GM18511 (cell line): ENCODE data around the gene FOXP1.

Source experiments
- ATAC-seq: cut with Tn5 transposase; IDR thresholded peaks from one replicate; pipeline ENCODE4 v1.9.1; 2021; ENCODE audit warnings: mild to moderate bottlenecking, moderate library complexity; ENCODE audit not compliant: unreplicated experiment

Gene FOXP1

GRCh38 chr3:71488882-71489281 is 94.6 kb downstream of the FOXP1 start:
- no peak for ATAC-seq

DNA sequence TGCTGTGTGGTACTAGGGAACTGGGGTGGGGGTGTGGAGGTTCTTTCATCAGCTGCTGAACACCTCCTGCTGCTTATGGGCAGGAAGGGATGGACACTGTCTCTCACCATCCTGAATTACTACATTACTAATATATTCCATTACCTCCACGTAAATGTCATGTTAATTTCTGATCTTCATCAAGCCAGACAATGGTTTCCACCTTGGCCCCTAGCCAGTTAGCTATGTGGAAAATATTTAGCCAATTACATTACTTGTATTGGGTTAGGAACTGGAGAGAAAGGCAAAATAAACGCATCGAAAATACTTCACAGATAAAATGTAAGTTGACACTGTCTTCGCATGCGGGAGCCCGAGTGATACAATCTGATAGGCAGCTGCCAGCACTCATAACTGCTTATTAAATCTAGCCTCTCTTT is 95.1 kb downstream of the FOXP1 start:
- ATAC-seq: no peak

DNA sequence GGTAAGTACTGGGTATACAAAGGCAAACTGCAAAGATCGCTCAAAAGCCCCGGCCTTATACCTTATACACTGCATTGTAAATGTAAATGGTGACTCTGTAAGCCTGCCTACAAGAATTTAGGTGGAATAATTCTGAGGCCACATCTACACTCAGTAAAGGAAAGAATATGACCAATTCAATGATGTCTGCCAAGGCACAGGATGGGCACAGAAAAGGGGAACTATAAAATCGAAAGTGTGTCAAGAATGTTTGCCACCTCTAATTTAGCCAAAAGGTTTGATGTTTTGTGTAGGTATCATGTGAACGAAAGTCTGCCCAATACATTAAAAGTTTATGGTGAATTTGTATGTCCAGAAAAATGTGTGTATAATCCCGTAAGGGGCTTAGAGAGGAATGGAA is 96.1 kb downstream of the FOXP1 start:
- ATAC-seq: no peak

DNA sequence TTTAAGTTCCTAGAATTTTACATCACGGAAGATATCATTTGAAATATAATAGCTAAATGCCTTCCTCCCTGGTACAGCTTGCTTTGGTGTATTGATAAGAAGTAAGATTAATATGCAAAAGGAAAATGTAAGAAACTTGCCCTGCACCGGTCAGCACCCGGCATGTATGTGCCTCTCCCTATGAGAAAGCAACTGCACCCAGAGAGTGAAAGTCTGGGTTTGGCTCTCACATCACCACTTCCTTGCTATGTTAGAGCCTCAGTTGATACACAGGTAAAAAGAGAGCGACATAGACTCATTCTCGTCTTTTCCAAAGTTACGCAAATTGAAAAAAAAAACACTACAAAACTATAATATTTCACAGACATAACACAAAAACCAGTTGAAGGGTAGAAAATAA is 96.7 kb downstream of the FOXP1 start:
- no peak for ATAC-seq

- ATAC-seq: no peak
Observed at GRCh38 chr3:71485896-71486295, 97.6 kb downstream of the FOXP1 start.

DNA sequence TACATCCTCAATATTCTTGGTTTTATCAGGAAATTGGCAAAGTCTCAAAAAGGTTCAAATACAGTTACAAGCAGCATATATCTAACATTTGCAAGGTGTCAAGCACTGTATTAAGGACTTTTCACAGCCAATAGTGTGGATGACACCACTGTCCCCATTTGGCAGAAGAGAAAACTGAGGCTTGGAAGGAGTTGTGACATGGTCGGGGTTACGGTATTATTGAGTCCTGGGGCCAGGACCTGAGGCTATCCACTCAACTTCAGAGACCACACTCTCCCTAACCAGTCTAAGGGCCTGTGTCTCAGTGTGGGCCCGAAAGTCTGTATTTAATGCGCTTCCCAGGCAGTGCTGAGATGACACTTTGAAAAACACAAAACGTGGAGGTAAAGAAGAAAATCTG is 99.1 kb downstream of the FOXP1 start:
- ATAC-seq: no peak

- no peak for ATAC-seq
Observed at GRCh38 chr3:71484047-71484446, 99.5 kb downstream of the FOXP1 start.

DNA sequence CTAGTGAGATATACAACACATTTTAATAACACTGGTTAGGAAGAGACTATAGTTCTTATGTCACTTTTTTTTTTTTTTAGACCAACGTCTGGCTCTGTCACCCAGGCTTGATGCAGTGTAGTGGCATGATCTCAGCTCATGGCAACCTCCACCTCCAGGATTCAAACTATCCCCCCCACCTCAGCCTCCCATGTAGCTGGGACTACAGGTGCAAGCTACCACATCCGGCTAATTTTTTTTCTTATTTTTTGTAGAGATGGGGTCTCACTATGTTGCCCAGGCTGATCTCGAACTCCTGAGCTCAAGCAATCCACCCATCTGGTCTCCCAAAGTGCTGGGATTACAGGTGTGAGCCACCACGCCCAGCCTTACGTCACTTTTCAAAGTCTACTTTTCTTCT is 100.8 kb downstream of the FOXP1 start:
- ATAC-seq: no peak

DNA sequence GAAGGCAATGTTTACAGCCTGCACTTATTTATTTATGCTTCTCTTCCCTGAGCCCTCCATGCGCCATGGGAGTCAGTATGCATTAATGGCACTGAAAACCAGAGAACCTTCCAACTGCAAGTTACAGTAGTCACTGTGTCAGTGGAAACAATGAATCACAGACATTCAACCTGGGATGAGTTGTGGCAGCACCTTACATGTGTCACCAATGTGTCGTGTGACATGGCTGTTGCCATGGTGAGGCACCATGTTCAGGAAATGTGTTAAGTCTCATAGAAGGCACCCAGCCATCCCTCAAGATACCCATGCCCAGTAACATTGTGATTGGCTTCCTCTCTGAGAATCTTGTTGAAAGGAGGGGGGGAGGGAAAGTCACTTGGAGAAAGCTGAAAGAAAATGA is 105.0 kb downstream of the FOXP1 start:
- no peak for ATAC-seq

- ATAC-seq: no peak
Observed at GRCh38 chr3:71476950-71477349, 106.6 kb downstream of the FOXP1 start.

- no peak for ATAC-seq
Observed at GRCh38 chr3:71469138-71469435, 114.4 kb downstream of the FOXP1 start.

GRCh38 chr3:71468311-71469137 is 115.0 kb downstream of the FOXP1 start:
- no peak for ATAC-seq

GRCh38 chr3:71466483-71466882 is 117.0 kb downstream of the FOXP1 start:
- no peak for ATAC-seq

GRCh38 chr3:71465371-71466036 is 118.0 kb downstream of the FOXP1 start:
- no peak for ATAC-seq

- no peak for ATAC-seq
Observed at GRCh38 chr3:71464613-71465012, 118.9 kb downstream of the FOXP1 start.

- no peak for ATAC-seq
Observed at GRCh38 chr3:71463617-71464016, 119.9 kb downstream of the FOXP1 start.

- ATAC-seq: no peak
Observed at GRCh38 chr3:71462586-71462985, 120.9 kb downstream of the FOXP1 start.

GRCh38 chr3:71461749-71462483 is 121.6 kb downstream of the FOXP1 start:
- no peak for ATAC-seq

DNA sequence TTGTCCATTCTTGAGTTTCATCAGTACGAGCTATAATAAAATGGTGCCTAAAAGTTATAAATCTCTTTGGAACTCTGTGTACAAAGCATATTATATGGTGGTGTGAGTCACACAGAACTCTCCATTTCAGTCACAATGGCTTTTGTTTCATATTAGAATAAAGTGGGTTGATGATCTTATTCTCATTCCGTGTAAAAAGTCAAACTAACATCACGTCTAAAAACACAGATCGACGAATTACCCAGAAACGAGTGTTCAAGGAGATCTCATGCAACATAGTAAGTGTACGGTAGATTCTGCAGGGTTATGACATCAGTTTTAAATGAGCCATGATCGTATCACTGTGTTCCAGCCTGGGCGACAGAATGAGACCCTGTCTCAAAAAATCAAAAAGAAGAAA is 122.4 kb downstream of the FOXP1 start:
- ATAC-seq: no peak

DNA sequence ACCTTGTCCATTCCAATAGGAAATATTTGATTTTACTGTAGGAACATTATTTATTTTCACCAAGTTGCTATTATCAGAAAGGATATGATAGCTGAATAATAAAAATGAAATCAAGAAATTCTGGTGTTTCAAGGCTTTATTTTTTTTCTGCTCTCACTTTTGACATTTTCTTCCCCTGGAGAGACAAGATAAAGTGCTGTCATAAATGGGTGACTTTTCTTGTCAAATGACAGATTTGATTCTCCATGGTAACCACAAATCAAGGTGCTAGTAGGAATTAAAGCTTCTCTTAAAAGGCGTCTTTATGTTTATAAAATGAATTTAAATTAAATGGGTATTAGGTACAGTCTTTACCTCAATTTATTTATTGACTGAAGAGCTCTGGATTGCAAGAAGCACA is 124.6 kb downstream of the FOXP1 start:
- no peak for ATAC-seq

- ATAC-seq: no peak
Observed at GRCh38 chr3:71456826-71457225, 126.7 kb downstream of the FOXP1 start.

DNA sequence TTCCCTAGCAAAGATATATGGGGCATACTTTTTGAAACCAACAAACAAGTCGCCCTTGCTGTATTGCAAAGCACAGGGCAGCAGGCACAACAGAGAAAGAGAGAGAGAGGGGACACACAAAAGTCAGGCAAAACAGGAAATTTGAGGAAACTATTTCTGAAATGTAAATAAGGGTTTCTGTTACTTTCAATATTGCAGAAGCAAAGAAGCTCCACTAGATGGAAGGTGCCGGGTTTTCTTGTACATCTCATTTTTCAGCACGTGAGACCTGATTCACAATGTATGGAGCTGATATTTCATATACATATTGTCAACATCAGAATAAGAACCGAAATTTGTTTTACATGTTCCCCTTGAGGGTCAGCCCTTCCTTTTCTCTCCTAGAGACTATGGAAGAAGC is 127.4 kb downstream of the FOXP1 start:
- no peak for ATAC-seq
